ENCODE measurements around the gene OR5K1. TPM values are rescaled to one million over a fixed set of nuclear protein-coding genes. Genes with fewer than 3 reads are reported as not detected.

Gene OR5K1
- not detected for total RNA-seq

GRCh38 chr3:98462901-98463300 is at the start of gene OR5K1:
Gene OR5K1, plus strand, starts transcription at chr3:98463201. Its CDS starts 6,376 bp downstream, at chr3:98469577.
- DNase-seq (ENCODE audit: low spot score in 2 of 2), result no peak
- no peaks in the 10 kb centered on the region for H3K4me1 ChIP-seq
- no peak within 1 kb of the TSS for H3K4me3 ChIP-seq
- no peaks in the 10 kb centered on the region for H3K27me3 ChIP-seq
- H3K27ac ChIP-seq, result no peak within 1 kb of the TSS
- H3K9me3 ChIP-seq, result peaks cover 6% of the 10 kb centered on the region
- H3K36me3 ChIP-seq, result no peaks in the 10 kb centered on the region
- 35% methylated on average over 1 of the region's 1 CpG for WGBS
- TF ChIP-seq POLR2AphosphoS5 (IDR thresholded peaks at IDR 0.05), result no peak
- TF ChIP-seq POLR2A (IDR thresholded peaks at IDR 0.05), result no peak
- TF ChIP-seq CTCF (IDR thresholded peaks at IDR 0.05), result no peak

DNA sequence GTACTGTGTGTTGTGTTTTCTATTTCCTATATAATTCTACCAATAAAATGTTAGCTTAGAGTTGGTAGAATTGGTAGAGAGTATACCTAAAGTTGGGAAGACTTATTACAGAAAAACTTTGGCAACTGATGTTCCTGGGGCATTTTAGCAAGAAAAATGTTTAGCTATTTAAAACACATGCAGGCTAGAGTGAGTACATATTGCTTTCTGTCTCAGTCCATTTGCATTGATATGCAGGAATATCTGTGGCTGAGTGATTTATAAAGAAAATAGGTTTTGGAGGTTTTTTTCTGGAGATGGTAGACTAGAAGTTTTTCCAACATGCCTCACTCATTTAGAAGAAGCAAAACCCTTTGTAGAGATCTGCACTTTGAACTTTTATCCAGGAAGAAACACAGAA is 30.4 kb upstream of the OR5K1 start:
- no peak overlapping the region for H3K27ac ChIP-seq
- no peak for TF ChIP-seq POLR2A (IDR thresholded peaks at IDR 0.05)
- no peak for TF ChIP-seq EP300 (IDR thresholded peaks at IDR 0.05)
- no peak for TF ChIP-seq POLR2AphosphoS5 (IDR thresholded peaks at IDR 0.05)
- TF ChIP-seq CTCF (IDR thresholded peaks at IDR 0.05), result no peak
- peaks cover 14% of the 10 kb centered on the region for H3K9me3 ChIP-seq
- H3K36me3 ChIP-seq, result no peaks in the 10 kb centered on the region
- no peak overlapping the region for H3K4me3 ChIP-seq
- no peaks in the 10 kb centered on the region for H3K27me3 ChIP-seq
- H3K4me1 ChIP-seq, result no peaks in the 10 kb centered on the region
- DNase-seq (ENCODE audit: low spot score in 2 of 2), result no peak

DNA sequence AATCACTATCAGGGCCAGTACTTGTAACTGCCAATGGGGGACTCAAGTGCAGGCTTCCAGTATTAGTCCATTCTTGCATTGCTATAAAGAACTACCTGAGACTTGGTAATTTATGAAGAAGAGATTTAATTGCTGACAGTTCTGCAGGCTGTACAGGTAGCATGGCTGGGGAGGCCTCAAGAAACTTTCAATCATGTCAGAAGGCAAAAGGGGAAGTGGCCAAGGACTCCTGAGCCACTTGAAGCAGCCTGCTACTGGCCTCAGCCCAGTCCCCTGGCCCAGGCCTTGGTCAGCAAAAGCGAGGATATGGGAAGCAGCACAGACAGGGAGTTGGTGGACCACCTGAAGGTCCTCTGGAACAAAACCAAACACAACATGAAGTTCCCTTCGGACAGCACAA is 29.2 kb upstream of the OR5K1 start:
- 30% methylated on average over 2 of the region's 2 CpGs for WGBS

GRCh38 chr3:98434412-98434811 is 28.6 kb upstream of the OR5K1 start:
- Histone ChIP-seq H3K27ac (no peak overlapping the region), H3K4me3 (no peak overlapping the region), H3K9me3 (no peaks in the 10 kb centered on the region), H3K36me3 (no peaks in the 10 kb centered on the region), H3K4me1 (no peaks in the 10 kb centered on the region), H3K27me3 (no peaks in the 10 kb centered on the region)
- TF ChIP-seq CTCF (IDR thresholded peaks at IDR 0.05), result no peak
- TF ChIP-seq POLR2A (IDR thresholded peaks at IDR 0.05), result no peak
- no peak for TF ChIP-seq EP300 (IDR thresholded peaks at IDR 0.05)
- 90% methylated on average over 4 of the region's 4 CpGs for WGBS
- DNase-seq (ENCODE audit: low spot score in 2 of 2), result no peak

More for the DNA sequence above, 29.2 kb upstream of the OR5K1 start:
- TF ChIP-seq POLR2AphosphoS5 (IDR thresholded peaks at IDR 0.05) (no peak), POLR2A (IDR thresholded peaks at IDR 0.05) (no peak), CTCF (IDR thresholded peaks at IDR 0.05) (no peak), EP300 (IDR thresholded peaks at IDR 0.05) (no peak)
- H3K4me1 ChIP-seq, result no peaks in the 10 kb centered on the region
- H3K27ac ChIP-seq, result no peak overlapping the region
- H3K4me3 ChIP-seq, result no peak overlapping the region
- peaks cover 5% of the 10 kb centered on the region for H3K9me3 ChIP-seq
- H3K36me3 ChIP-seq, result no peaks in the 10 kb centered on the region
- no peaks in the 10 kb centered on the region for H3K27me3 ChIP-seq
- DNase-seq (ENCODE audit: low spot score in 2 of 2), result no peak

- Histone ChIP-seq H3K4me3 (no peak overlapping the region), H3K4me1 (no peaks in the 10 kb centered on the region), H3K36me3 (no peaks in the 10 kb centered on the region), H3K9me3 (no peaks in the 10 kb centered on the region), H3K27ac (no peak overlapping the region), H3K27me3 (no peaks in the 10 kb centered on the region)
- no peak for DNase-seq (ENCODE audit: low spot score in 2 of 2)
- TF ChIP-seq CTCF (IDR thresholded peaks at IDR 0.05), result no peak
Measured at GRCh38 chr3:98440283-98440682, 22.7 kb upstream of the OR5K1 start.
